HG03064 (cell line): ENCODE measurements around the gene TAF13.
A peak's percentile ranks its signal among the peaks of the same experiment; 100 is the strongest.

ENCODE experiments used
- ATAC-seq: cut with Tn5 transposase; IDR thresholded peaks from one replicate; pipeline ENCODE4 v1.9.1; 2021; ENCODE audit warnings: low read depth; ENCODE audit not compliant: unreplicated experiment

Gene TAF13

GRCh38 chr1:109075531-109076490, at the start of gene TAF13:
TAF13 (minus strand) TSS chr1:109076003; CDS start chr1:109075947, 56 bp downstream.
- ATAC-seq = peak; percentile 99

DNA sequence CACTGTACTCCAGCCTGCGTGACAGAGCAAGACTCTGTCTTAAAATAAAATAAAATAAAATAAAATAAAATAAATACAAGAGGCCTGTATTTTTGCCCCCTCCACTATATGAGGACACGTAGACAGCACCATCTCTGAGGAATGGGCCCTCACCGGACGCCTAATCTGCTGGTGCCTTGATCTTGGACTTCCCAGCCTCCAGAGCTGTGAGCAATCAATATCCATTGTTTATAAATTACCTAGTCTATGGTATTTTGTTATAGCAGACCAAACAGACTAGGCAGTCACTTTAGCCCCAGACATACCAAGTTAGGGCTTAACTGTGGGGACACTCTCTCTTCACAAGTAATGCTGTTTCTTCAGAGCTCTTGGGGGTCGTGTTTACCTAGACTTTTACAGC, 44.6 kb upstream of the TAF13 start:
- no peak for ATAC-seq

DNA sequence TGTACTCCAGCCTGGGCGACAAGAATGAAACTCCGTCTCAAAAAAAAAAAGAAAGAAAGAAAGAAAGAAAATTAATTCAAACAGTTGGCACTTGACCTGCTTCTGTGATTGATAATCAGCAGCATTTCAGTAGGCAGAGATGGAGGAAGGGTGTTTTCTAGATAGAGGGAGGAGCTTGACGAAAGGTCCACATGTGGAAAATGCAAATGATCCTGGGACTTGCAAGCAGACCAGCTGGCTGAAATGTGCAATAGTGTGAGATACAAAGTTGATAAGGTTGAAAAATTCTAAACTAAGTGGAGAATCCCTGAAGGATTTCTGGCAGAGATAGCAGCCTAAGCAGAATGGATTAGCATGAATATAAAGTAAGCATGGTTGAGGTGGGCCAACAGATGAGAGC, 42.3 kb upstream of the TAF13 start:
- no peak for ATAC-seq

GRCh38 chr1:109116286-109116685, 40.5 kb upstream of the TAF13 start:
- no peak for ATAC-seq

DNA sequence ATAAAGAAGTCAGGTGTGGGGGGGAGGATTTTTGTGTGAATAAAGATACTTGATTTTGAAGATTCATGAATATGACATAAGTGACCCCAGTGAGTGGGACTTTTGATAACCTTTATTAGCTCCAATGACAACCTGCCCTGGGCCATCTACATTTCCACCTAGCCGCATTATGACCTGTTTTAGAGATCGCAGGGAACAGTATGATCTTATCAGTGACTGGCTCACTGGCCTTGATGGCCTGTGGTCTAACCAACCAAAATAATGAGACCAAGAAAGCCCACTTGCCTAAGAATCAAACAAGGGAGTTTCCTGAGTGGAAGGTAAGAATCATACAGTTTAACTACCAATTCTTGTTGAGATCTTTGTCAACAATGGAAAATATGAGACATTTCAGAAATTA, 39.9 kb upstream of the TAF13 start:
- no peak for ATAC-seq

- no peak for ATAC-seq
Measured at GRCh38 chr1:109114342-109114674, 38.5 kb upstream of the TAF13 start.

DNA sequence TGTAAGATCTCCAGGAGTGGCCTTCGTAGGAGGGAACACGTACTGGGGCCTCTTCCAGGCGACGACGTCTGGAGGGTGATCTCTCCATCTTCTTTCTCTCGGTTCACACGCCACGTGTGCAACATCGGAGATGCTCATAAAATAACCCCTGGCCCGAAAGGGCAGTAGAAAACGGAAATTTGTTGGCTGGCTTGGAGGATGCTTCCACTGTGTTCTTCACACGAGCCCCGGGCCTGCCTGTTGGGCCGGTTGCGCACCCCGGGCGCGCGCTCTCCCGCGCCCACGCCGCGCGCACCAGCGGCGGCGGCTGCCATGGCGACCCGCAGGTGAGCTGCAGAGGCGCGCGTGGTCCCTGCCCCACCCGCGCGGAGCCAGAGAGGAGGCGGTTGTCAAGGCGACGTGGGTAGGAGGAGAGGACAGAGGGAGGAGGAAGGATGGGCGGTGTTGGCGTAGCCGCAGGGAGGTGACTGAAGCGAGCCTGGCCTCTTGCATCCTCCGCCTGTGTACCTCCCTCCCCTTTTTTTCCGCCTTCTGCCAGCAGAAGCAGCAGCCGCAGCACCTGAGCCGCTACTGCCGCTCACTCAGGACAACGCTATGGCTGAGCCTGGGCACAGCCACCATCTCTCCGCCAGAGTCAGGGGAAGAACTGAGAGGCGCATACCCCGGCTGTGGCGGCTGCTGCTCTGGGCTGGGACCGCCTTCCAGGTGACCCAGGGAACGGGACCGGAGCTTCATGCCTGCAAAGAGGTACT, 38.0 kb upstream of the TAF13 start, which contains the start of gene ELAPOR1:
Gene ELAPOR1 (plus strand): TSS at position 526 of the 752 bp plus-strand sequence. CDS start 69 bp downstream, at position 595.
- no peak for ATAC-seq

GRCh38 chr1:109112652-109113285, 37.0 kb upstream of the TAF13 start:
- no peak for ATAC-seq

GRCh38 chr1:109112056-109112651, 36.4 kb upstream of the TAF13 start:
- no peak for ATAC-seq

- no peak for ATAC-seq
Measured at GRCh38 chr1:109111386-109112055, 35.7 kb upstream of the TAF13 start.

DNA sequence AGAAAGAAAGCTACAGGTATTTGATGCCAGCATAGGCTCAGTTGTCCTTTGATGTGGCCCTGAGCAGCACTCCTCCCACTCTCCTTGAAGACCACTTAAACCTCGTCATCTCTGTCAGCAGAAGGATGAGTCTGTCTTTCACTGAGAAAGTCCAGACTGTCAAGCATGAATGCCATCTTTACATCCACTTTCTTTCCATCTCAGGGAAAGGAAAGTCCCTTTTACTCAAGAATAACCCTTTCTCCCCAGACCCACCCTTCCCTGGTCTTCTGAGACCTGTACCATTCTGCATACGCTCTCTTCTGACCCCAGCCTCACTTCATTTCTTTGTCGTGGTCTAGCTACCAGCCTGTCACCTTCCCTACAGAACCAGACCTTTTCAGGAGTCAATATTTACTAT, 34.1 kb upstream of the TAF13 start:
- ATAC-seq = no peak

GRCh38 chr1:109107785-109108184, 32.0 kb upstream of the TAF13 start:
- no peak for ATAC-seq

GRCh38 chr1:109105881-109106280, 30.1 kb upstream of the TAF13 start:
- ATAC-seq = no peak

DNA sequence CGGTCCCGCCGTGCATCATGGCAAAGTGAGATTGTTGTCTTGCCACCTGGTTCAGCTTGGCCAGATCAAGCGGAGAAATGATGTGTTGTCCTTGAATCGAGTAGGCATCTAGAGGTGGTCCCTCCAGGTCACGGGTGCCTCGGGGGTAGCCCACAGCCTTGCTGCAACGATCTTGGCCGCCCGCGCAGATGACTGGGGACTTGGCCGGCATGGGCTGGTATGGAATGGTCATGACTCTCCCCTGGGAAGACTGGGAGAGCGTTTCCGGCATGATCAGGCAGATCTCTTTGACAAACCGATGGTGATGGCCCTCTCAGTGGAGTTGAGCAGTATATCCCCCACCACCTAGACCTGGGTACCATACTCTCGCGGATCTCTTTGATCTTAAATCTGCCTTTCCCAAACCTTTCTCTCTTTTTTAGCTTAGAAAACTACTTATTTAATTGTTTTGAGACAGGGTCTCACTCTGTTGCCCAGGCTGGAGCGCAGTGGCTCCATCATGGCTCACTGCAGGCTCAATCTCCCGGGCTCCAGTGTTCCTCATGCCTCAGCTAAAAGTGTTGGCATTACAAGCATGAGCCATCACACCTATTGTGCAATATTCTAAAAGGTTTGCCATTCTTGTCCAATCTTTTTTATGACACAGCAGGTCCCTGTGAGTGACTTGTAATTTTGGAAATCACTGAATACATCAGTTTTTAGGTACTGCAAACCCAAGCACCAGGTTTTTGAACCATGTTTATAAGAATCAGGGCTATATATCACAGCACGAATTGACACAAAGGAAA, 28.8 kb upstream of the TAF13 start:
- ATAC-seq = no peak

GRCh38 chr1:109099938-109100773, 24.4 kb upstream of the TAF13 start:
- ATAC-seq = peak; percentile 85

GRCh38 chr1:109096120-109096519, 20.3 kb upstream of the TAF13 start:
- ATAC-seq = no peak

- no peak for ATAC-seq
Measured at GRCh38 chr1:109095631-109096030, 19.8 kb upstream of the TAF13 start.

GRCh38 chr1:109094871-109095270, 19.1 kb upstream of the TAF13 start:
- ATAC-seq = no peak
